GM12864 (cell line): Measurements from ENCODE around the gene SEMA7A.
"Not testable (repeated sequence)": the region's sequence is repeated elsewhere in the genome, so short reads cannot be mapped to it uniquely, and the experiment has no call there.

ENCODE experiments used
- DNase-seq: peaks from one replicate; pipeline ENCODE4 v3.0.0-alpha.2; 2011; ENCODE audit warnings: low read depth
- H3K4me3 ChIP-seq: 2 replicates; pipeline ENCODE4 v1.5.1; 2011; ENCODE audit warnings: mild to moderate bottlenecking, low read depth, low read length, control low read depth
- TF ChIP-seq, protein P1 (sequence below): IDR thresholded peaks from 2 replicates; pipeline ENCODE4 v1.5.1; 2011; ENCODE audit warnings: low read depth, mild to moderate bottlenecking, moderate library complexity, low read length, control low read depth, inconsistent platforms; ENCODE audit errors: missing control alignments

The SEMA7A gene

DNA sequence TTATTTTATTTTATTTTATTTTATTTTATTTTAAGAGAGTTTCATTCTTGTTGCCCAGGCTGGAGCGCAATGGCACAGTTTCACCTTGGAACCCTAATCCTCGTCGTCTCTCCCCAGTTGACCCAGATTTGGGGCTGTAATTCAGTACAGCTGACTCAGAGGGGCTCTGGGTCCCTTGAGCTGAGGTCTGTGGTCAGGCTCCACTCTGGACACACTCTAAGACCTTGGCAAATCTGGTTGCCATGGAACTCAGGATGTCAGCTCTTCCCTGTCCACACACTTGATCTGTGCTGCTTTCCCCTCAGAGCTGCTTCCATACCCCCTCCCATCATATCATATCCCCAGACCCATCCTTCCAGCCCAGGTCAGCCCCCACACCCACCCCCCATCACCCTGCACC is 65.6 kb downstream of the SEMA7A start:
- no peak for DNase-seq
- TF ChIP-seq, protein P1, sequence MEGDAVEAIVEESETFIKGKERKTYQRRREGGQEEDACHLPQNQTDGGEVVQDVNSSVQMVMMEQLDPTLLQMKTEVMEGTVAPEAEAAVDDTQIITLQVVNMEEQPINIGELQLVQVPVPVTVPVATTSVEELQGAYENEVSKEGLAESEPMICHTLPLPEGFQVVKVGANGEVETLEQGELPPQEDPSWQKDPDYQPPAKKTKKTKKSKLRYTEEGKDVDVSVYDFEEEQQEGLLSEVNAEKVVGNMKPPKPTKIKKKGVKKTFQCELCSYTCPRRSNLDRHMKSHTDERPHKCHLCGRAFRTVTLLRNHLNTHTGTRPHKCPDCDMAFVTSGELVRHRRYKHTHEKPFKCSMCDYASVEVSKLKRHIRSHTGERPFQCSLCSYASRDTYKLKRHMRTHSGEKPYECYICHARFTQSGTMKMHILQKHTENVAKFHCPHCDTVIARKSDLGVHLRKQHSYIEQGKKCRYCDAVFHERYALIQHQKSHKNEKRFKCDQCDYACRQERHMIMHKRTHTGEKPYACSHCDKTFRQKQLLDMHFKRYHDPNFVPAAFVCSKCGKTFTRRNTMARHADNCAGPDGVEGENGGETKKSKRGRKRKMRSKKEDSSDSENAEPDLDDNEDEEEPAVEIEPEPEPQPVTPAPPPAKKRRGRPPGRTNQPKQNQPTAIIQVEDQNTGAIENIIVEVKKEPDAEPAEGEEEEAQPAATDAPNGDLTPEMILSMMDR = no peak
- H3K4me3 ChIP-seq = no peak overlapping the region

GRCh38 chr15:74367296-74367854 is 66.4 kb downstream of the SEMA7A start, which contains the start of gene CYP11A1:
CYP11A1 (minus strand) TSS chr15:74367646; CDS start chr15:74367585, 61 bp downstream.
- H3K4me3 ChIP-seq = no peak within 1 kb of the TSS
- TF ChIP-seq, protein P1 = no peak
- no peak for DNase-seq

DNA sequence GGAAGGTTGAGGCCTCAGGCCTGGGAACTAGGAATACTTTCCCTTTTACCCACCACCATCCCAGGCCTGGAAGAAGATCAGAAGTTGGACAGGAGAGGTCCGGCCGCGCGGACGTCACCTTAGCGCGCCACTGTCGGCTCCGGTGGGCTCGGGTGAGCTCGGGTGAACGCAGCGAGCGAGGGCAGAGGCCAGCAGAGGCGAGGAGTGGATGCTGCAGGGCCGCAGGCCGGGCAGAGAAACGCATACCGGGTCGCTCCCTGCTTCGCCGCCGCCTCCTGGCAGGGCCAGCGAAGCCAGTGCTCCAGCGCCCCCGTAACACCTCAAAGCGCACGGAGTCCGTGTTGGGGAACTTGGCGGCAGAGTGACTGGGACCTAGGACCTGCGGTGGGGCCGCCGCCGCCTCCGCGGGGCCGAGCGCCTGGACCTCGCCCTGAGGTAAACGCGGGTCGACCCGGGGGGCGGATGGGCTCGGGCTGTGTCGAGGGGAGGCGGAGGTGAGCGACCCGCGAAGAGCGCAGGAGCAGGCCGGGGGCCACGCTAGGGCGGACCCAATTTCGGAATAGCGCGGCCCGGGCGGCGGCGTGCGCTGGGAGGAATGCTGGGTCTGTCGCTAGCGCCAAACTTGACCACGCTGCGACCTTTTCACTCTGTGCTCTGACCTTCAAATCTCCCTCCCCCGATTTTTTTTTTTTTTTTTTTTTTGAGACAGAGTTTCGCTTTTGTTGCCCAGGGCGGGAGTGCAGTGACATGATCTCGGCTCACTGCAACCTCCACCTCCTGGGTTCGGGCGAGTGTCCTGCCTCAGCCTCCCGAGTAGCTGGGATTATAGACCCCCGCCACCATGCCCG is 67.9 kb downstream of the SEMA7A start:
- no peak for DNase-seq
- peak overlapping the region; percentile 36 for H3K4me3 ChIP-seq
- TF ChIP-seq, protein P1 = peak; percentile 15

GRCh38 chr15:74364936-74365597 is 68.7 kb downstream of the SEMA7A start:
- DNase-seq = no peak
- TF ChIP-seq, protein P1 = no peak
- H3K4me3 ChIP-seq = no peak overlapping the region

DNA sequence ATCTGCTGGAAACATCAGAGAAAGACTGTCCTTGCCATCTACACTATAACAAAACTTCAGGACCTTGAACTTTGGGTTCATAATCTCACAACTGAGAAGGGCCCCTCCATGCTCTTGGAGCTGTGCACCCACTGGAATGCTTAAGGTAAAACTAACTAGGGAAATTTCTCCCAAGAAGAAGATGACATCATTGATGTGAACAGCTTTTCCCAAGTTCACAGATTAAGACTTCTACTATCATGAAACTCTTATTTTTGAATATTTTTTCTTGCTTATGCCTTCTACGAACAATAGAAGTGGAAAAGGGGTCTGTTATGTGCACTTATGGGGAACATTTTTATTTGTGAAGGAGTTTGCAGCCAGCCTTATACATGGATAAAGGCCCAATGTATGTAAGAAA is 71.3 kb downstream of the SEMA7A start:
- TF ChIP-seq, protein P1 = no peak
- no peak overlapping the region for H3K4me3 ChIP-seq
- no peak for DNase-seq

DNA sequence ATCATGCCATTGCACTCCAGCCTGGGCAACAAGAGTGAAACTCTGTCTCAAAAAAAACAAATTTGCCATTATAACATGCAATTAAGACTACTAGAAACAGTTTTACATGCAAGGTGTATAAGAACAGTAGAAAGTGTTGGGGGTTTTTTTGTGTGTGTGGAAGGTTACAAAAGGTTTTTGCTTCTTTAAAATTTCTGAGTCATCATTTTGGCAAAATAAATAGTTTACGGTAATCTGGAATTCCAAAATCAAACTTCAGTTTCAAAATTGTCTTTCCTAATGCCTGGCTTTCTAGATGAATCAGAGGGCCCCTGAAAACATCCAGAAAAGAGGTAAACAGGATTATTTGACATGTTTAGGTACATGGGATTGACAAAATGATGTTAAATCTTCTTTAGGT is 72.9 kb downstream of the SEMA7A start:
- DNase-seq, H3K4me3 ChIP-seq: not testable (repeated sequence)

- DNase-seq = not testable (repeated sequence)
These were observed 74.4 kb downstream of the SEMA7A start for GRCh38 chr15:74359376-74359775.

More at GRCh38 chr15:74359376-74359775, 74.4 kb downstream of the SEMA7A start:
- H3K4me3 ChIP-seq = not testable (repeated sequence)
